ENCODE measurements around the gene HEATR1.
"Not testable (repeated sequence)": the region's sequence is repeated elsewhere in the genome, so short reads cannot be mapped to it uniquely, and the experiment has no call there.

Gene HEATR1

GRCh38 chr1:236508593-236509027 lies 95.7 kb downstream of the HEATR1 start:
- no peak for DNase-seq (ENCODE audit: low read depth)

GRCh38 chr1:236507022-236507700 lies 97.2 kb downstream of the HEATR1 start:
- no peak for DNase-seq (ENCODE audit: low read depth)

GRCh38 chr1:236504338-236504737 lies 100.0 kb downstream of the HEATR1 start:
- DNase-seq (ENCODE audit: low read depth) = not testable (repeated sequence)

GRCh38 chr1:236502972-236503639 lies 101.2 kb downstream of the HEATR1 start:
- no peak for DNase-seq (ENCODE audit: low read depth)

- no peak for DNase-seq (ENCODE audit: low read depth)
Observed at GRCh38 chr1:236502579-236502971, 101.7 kb downstream of the HEATR1 start.

- DNase-seq (ENCODE audit: low read depth) = no peak
Observed at GRCh38 chr1:236501093-236501492, 103.2 kb downstream of the HEATR1 start.

Measured in activated gamma-delta T cell treated with anti-CD3 and anti-CD28 coated beads, Interleukin-2, amount 50 U/mL, for 16 hours (primary cell).